Measurements from ENCODE around the gene ZSCAN23. TPM values are rescaled to one million over a fixed set of nuclear protein-coding genes. Genes with fewer than 3 reads are reported as not detected.
A peak's percentile ranks its signal among the peaks of the same experiment; 100 is the strongest.

The ZSCAN23 gene
- 10 to 100 TPM in 1 of 4 donors, 1 to 10 TPM in 1, under 1 TPM in 1, not detected in 1; 0.55 to 17.1 (median 2.5) TPM for total RNA-seq

DNA sequence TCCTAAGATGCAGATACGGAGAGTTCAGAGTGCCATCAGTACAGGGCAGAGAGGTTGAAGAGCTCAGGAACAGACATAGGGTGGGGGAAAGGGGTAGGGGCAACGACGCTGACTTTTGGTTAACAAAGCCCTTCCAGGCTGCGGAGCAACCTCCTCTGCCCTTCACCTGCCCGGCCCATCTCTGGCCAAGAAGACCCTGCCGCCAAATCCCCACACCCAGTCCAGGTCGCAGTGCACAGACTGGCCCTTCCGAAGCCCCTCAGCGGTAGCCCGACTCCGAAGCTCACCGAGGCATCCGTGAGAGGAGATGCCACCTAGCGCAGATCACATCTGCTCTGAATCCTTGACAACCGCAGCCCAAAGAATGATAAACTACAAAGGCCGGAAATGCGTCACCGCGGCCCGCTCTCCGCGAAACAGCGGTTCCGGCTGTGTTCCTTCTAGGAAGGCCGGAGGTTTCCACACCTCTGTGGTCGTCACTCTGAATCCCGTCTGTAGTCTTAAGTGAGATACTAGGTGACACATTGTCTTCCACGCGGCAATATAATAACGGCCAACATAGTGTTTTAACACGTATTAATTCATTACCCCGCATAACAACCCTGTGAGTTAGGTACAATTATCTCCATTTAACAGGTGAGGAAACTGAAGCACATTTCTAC lies at the start of gene ZSCAN23:
TSS of gene ZSCAN23 (minus strand) at position 380 of the 662 bp plus-strand sequence. CDS start 7,225 bp downstream, outside the sequence.
- Histone ChIP-seq H3K27me3 (peaks cover 40% of the 10 kb centered on the region), H3K9me3 (no peaks in the 10 kb centered on the region), H3K4me3 (peak within 1 kb of the TSS; percentile 44 to 64 (median 50)), H3K27ac (peak within 1 kb of the TSS; percentile 14 to 63 (median 38)), H3K4me1 (peaks cover 0 to 6% (median 3%) of the 10 kb centered on the region in 4 donors), H3K36me3 (no peaks in the 10 kb centered on the region)
- DNase-seq, result peak; percentile 79
- TF ChIP-seq POLR2AphosphoS5 (IDR thresholded peaks at IDR 0.05) (peak; percentile 41 to 45 (median 43)), EP300 (IDR thresholded peaks at IDR 0.05; ENCODE audit: low read depth) (no peak)
- intact Hi-C loops (cut with DNase I; ENCODE audit: low total_unique reads), result no loop called here
- in situ Hi-C loops (cut with MboI; ENCODE audit: low pct_ligation_motif_present in 1 of 4, low pct_unique_long_range_greater_than_20kb in 1 of 4, low sequenced_read_pairs in 3 of 4), result no loop called here
- 2 to 10% methylated on average over 9 to 24 of the region's 32 CpGs for WGBS, 2 donors (ENCODE audit: low coverage in 1 of 2)

DNA sequence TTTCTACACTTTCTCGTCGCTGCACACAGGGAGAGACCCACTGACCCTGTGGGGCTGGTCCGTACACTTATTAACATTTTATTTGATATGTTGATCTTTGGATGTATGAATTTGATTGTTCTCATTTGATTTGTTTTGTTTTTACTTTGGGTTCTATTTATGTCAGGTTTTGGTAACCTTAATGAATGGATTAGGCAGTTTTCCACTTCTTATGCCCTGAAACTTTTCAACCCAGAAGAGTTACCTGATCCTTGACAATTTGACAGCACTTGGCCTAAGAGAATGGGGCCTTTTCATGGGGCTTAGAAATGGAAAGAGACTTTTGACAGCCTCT lies 48.7 kb upstream of the ZSCAN23 start:
- H3K36me3 ChIP-seq, result no peaks in the 10 kb centered on the region
- no peaks in the 10 kb centered on the region for H3K9me3 ChIP-seq
- peaks cover 0 to 7% (median 2%) of the 10 kb centered on the region in 4 donors for H3K4me1 ChIP-seq
- TF ChIP-seq EP300 (IDR thresholded peaks at IDR 0.05; ENCODE audit: low read depth) (no peak), POLR2AphosphoS5 (IDR thresholded peaks at IDR 0.05) (no peak), POLR2A (IDR thresholded peaks at IDR 0.05) (no peak)
- TF ChIP-seq, protein P1, sequence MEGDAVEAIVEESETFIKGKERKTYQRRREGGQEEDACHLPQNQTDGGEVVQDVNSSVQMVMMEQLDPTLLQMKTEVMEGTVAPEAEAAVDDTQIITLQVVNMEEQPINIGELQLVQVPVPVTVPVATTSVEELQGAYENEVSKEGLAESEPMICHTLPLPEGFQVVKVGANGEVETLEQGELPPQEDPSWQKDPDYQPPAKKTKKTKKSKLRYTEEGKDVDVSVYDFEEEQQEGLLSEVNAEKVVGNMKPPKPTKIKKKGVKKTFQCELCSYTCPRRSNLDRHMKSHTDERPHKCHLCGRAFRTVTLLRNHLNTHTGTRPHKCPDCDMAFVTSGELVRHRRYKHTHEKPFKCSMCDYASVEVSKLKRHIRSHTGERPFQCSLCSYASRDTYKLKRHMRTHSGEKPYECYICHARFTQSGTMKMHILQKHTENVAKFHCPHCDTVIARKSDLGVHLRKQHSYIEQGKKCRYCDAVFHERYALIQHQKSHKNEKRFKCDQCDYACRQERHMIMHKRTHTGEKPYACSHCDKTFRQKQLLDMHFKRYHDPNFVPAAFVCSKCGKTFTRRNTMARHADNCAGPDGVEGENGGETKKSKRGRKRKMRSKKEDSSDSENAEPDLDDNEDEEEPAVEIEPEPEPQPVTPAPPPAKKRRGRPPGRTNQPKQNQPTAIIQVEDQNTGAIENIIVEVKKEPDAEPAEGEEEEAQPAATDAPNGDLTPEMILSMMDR (IDR thresholded peaks at IDR 0.05), result no peak
- no peak overlapping the region for H3K4me3 ChIP-seq
- 74% methylated on average over 3 of the region's 3 CpGs; no CpG with 5 or more reads in 1 of the 2 donors for WGBS, 2 donors (ENCODE audit: low coverage in 1 of 2)
- H3K27me3 ChIP-seq, result peaks cover 74% of the 10 kb centered on the region
- H3K27ac ChIP-seq, result no peak overlapping the region
- intact Hi-C loops (cut with DNase I; ENCODE audit: low total_unique reads) (no loop called here), in situ Hi-C loops (cut with MboI; ENCODE audit: low pct_ligation_motif_present in 1 of 4, low pct_unique_long_range_greater_than_20kb in 1 of 4, low sequenced_read_pairs in 3 of 4) (no loop called here)
- no peak for DNase-seq

DNA sequence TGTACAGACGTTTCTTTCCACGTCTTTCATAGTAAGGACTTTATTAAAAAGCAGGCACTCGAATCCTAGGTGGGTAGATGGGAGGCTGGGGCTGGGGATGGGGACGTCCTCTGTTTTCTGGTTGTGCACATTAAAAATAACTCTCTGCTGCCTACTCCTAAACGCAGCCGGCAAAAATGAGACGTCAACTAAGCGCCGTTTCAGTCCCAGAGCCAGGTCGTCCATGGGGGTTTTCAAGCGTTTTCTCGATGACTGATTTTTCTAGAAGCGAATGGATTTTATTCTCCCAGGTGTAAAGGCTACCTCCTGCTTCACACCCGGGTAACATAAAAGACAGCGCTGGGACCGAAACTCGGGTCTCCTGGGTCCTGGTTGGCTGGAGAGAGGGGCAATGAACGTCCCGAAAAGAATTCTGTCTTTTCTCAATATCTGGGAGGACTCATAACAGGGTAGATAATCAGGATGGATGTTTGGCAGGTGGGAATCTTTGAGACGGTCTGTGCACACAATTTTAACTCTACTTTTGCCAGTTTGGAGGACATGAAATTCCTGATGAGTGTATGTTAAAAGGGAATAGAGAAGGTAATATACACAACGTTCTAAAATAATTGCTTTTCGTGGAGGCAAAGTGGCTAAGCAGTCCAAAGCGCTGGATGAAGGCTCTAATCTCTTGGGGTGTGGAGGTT lies 47.1 kb upstream of the ZSCAN23 start:
- Histone ChIP-seq H3K4me1 (peaks cover 0 to 7% (median 2%) of the 10 kb centered on the region in 4 donors), H3K27me3 (peaks cover 74% of the 10 kb centered on the region), H3K4me3 (peak overlapping the region in 2 of 4 donors; percentile 27 to 42), H3K9me3 (no peaks in the 10 kb centered on the region), H3K36me3 (no peaks in the 10 kb centered on the region), H3K27ac (no peak overlapping the region)
- TF ChIP-seq POLR2AphosphoS5 (IDR thresholded peaks at IDR 0.05) (no peak), POLR2A (IDR thresholded peaks at IDR 0.05) (no peak), EP300 (IDR thresholded peaks at IDR 0.05; ENCODE audit: low read depth) (no peak)
- TF ChIP-seq, protein P1 (IDR thresholded peaks at IDR 0.05), result no peak
- in situ Hi-C loops (cut with MboI; ENCODE audit: low pct_ligation_motif_present in 1 of 4, low pct_unique_long_range_greater_than_20kb in 1 of 4, low sequenced_read_pairs in 3 of 4), result no loop called here
- WGBS, 2 donors (ENCODE audit: low coverage in 1 of 2), result 22 to 28% methylated on average over 12 to 23 of the region's 23 CpGs
- intact Hi-C loops (cut with DNase I; ENCODE audit: low total_unique reads), result no loop called here
- DNase-seq, result no peak

DNA sequence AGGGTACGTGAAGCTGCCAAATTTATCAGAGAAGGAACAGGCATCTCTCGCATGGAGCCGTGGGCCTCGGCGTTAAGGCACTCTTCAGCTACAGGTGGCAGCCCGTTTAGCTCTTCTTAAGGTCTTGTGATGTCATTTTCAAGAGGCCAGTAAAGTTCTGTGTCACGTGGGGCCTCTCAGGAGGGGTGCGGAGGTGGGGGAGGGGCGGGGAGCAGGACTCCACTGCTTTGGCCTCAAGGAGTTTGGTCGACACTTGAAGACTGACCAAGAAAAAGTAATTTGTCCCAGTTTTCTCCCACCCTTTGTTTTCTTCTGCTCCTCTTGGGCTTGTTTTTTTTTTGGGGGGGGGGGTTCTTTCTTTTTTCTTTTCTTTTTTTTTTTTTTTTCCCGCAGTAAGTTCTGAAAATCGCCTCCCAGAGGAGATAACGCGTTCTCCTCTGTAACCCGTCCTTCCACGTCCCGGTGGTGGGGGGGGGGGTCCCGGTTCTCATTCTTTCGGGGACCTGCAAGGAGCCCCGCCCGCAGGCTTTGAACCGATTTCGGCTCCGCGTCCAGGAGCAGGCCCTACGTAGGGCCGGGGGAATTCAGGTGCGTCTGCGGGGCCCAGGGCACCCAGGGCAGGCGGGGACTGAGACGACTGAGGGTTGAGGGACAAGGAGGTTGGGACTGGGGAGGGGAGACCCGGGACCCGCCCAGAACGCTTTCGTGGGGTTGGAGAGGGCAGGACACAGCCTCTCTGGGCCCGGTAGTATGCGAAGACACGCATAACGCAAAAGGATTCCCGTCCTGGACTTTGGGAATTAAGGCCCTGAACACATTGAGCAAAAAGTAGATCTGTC lies 46.3 kb upstream of the ZSCAN23 start:
- Histone ChIP-seq H3K4me3 (peak overlapping the region in 2 of 4 donors; percentile 27 to 42), H3K9me3 (no peaks in the 10 kb centered on the region), H3K4me1 (peaks cover 0 to 7% (median 2%) of the 10 kb centered on the region in 4 donors), H3K27me3 (peaks cover 74% of the 10 kb centered on the region), H3K36me3 (no peaks in the 10 kb centered on the region), H3K27ac (no peak overlapping the region)
- TF ChIP-seq, protein P1 (IDR thresholded peaks at IDR 0.05), result no peak
- TF ChIP-seq POLR2A (IDR thresholded peaks at IDR 0.05) (no peak), EP300 (IDR thresholded peaks at IDR 0.05; ENCODE audit: low read depth) (no peak), POLR2AphosphoS5 (IDR thresholded peaks at IDR 0.05) (no peak)
- peak; percentile 41 for DNase-seq
- intact Hi-C loops (cut with DNase I; ENCODE audit: low total_unique reads), result no loop called here
- in situ Hi-C loops (cut with MboI; ENCODE audit: low pct_ligation_motif_present in 1 of 4, low pct_unique_long_range_greater_than_20kb in 1 of 4, low sequenced_read_pairs in 3 of 4), result no loop called here
- 5 to 10% methylated on average over 13 to 40 of the region's 40 CpGs for WGBS, 2 donors (ENCODE audit: low coverage in 1 of 2)

All from transverse colon (tissue), 4 donors.